Measurements from ENCODE around the gene CCDC121.

CCDC121 gene

DNA sequence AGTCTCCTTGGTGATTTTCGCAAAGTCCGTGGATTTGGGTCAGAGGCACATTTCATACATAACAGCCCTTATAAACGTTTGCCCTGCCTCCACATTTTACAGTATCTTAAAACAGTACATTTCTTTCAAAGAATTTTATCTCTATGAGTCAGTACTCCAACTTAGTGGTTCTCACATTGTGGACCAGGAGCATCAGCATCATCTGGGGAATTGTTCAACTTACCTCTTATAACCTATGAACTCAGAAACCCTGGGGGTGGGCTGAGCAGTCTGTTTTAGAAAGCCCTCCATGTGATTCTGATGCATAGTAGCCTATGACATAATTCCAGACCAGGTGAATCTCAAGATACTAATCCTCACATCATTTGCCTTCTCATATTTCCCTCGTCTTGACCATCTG is 22.2 kb upstream of the CCDC121 start:
- no peak overlapping the region for H3K4me3 ChIP-seq (replicated peaks; ENCODE audit: low read depth, low read length)
- no peak for TF ChIP-seq CTCF (IDR thresholded peaks at IDR 0.05; ENCODE audit: low read length, missing control alignments)
- no peak for DNase-seq (ENCODE audit: low read depth)

GRCh38 chr2:27647737-27648136 is 18.9 kb upstream of the CCDC121 start:
- TF ChIP-seq CTCF (IDR thresholded peaks at IDR 0.05; ENCODE audit: low read length, missing control alignments) = no peak
- DNase-seq (ENCODE audit: low read depth) = no peak
- H3K4me3 ChIP-seq (replicated peaks; ENCODE audit: low read depth, low read length) = no peak overlapping the region

- no peak for TF ChIP-seq CTCF (IDR thresholded peaks at IDR 0.05; ENCODE audit: low read length, missing control alignments)
- DNase-seq (ENCODE audit: low read depth) = no peak
- H3K4me3 ChIP-seq (replicated peaks; ENCODE audit: low read depth, low read length) = no peak overlapping the region
Observed at GRCh38 chr2:27647289-27647688, 18.5 kb upstream of the CCDC121 start.

DNA sequence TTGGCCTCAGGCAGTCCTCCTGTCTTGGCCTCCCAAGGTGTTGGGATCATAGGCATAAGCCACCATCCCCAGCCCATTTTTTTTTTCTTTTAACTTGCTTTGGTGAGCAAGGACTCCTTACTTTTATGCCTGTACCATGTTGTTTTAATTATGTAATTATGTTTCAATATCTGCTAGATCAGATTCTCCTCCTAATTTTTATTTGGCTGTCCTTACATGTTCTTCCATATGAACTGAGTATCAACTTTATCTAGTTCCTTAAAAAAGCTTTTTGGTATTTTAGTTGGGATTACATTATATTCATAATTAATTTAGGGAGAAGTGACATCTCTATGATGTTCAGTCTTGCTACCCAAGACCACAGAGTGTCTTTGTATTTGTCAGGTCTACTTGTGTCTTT is 16.4 kb upstream of the CCDC121 start:
- no peak for TF ChIP-seq CTCF (IDR thresholded peaks at IDR 0.05; ENCODE audit: low read length, missing control alignments)
- no peak for DNase-seq (ENCODE audit: low read depth)
- H3K4me3 ChIP-seq (replicated peaks; ENCODE audit: low read depth, low read length) = no peak overlapping the region

GRCh38 chr2:27640722-27641245 is 12.0 kb upstream of the CCDC121 start:
- no peak for TF ChIP-seq CTCF (IDR thresholded peaks at IDR 0.05; ENCODE audit: low read length, missing control alignments)
- no peak for DNase-seq (ENCODE audit: low read depth)

GRCh38 chr2:27638709-27639108 is 9.9 kb upstream of the CCDC121 start:
- DNase-seq (ENCODE audit: low read depth) = no peak
- no peak overlapping the region for H3K4me3 ChIP-seq (replicated peaks; ENCODE audit: low read depth, low read length)
- TF ChIP-seq CTCF (IDR thresholded peaks at IDR 0.05; ENCODE audit: low read length, missing control alignments) = no peak

More at GRCh38 chr2:27640722-27641245, 12.0 kb upstream of the CCDC121 start:
- no peak overlapping the region for H3K4me3 ChIP-seq (replicated peaks; ENCODE audit: low read depth, low read length)

DNA sequence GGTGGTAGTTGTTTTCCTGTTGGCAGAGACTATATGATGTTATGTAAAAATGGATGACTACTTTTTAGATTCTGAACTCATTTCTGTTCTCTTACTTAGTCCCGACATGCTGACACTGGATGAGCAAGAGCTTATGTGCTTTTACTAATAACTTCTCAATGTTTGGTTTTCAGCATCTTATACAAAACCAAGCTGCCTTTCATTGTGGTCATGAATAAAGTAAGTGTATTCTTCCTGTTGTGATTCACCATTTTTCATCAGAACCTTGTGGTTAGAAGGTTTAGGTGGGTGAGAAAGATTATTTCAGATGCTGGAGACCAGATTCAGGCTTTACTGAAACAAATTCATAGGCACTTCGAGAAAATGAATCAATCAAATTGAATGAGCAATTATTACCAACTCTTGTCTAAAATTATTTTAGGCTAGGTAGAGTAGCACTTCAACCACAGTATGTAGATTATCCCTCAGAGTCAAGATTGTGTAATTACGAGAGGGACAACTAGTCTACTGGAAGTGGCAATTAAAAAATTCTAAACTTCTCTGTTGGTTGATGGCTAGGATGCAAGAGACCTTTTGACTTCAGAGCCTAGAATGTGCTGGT is 9.3 kb upstream of the CCDC121 start:
- DNase-seq (ENCODE audit: low read depth) = no peak
- no peak for TF ChIP-seq CTCF (IDR thresholded peaks at IDR 0.05; ENCODE audit: low read length, missing control alignments)
- no peak overlapping the region for H3K4me3 ChIP-seq (replicated peaks; ENCODE audit: low read depth, low read length)

Measured in fibroblast of pulmonary artery (primary cell).